A549 treated with AZD9567 at 1 μM for 4 hours (cell line): Measurements from ENCODE around the gene STAT3. TPM values are rescaled to one million over a fixed set of nuclear protein-coding genes. Genes with fewer than 3 reads are reported as not detected.

Experiments used
- total RNA-seq: library from RNA; stranded (reverse); fragments of 200-300 nt; extraction: Qiagen RNA extraction; gene quantifications from 5 replicates; pipeline ENCODE4 v1.2.3, GENCODE V29; 2022; ENCODE audit not compliant: insufficient read depth

Gene STAT3
- total RNA-seq, result 67.5 to 78.4 TPM (median 69.2 TPM) in 5 replicates

GRCh38 chr17:42388381-42389134 is at the start of gene STAT3:
Gene STAT3, minus strand, starts transcription at chr17:42388442. Its CDS starts 39,926 bp downstream, at chr17:42348516.

DNA sequence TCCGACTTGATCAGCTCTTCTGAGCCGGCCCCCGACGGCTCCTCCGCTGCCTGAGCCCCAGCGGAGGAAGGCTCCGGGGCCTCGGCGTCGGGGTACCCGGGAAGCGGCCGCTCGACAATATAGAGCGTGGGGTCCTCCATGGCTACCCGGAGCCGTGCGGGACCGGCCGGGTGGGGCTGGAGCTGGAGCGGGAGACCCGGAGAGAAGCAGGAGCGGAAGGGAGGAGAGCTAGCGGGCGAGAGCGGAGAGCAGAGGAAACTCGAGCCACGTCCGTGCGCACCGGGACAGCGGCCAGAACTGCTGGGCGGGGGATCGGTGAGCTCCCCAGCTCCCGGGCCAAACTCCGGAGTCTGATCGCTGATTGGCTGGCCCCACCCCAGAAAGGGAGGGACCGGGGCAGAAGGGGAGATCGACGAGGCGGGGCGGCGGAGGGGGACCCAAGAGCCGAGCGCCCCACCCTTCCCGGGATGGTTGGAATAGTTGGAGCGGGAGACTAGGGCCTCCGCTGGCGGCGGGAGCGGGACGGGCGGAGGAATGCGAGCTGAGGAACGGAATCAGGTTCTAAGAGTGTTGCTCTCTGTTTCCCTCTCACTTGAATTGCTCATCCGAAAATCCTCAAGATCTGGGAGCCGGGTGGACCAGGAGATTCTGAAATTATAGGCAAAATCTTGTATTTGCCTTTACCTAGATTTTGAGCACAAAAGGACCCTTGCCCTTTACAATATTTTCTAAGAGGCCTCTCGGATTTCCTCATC is 34.9 kb upstream of the STAT3 start, which contains the start of gene CAVIN1:
Gene CAVIN1 (minus strand): TSS at position 299 of the 755 bp plus-strand sequence. CDS start 159 bp downstream, at position 140.

DNA sequence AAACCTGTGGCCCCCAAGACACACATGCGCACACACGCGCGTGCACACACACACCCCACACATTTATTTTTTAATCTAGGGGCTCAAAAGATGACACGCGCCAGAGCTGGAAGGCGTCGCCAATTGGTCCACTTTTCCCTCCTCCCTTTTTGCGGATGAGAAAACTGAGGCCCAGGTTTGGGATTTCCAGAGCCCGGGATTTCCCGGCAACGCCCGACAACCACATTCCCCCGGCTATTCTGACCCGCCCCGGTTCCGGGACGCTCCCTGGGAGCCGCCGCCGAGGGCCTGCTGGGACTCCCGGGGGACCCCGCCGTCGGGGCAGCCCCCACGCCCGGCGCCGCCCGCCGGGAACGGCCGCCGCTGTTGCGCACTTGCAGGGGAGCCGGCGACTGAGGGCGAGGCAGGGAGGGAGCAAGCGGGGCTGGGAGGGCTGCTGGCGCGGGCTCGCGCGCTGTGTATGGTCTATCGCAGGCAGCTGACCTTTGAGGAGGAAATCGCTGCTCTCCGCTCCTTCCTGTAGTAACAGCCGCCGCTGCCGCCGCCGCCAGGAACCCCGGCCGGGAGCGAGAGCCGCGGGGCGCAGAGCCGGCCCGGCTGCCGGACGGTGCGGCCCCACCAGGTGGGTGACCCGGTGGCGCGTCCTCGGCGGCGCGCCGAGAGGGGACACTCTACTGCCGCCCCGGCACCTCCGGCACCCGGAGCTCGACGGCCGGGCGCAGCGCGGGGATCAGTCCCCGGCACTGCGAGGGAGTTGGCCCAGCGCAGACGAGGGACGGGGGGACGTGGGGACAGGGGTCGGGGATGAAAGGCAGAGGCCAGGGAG is 100.1 kb downstream of the STAT3 start, which contains the start of gene STAT5A:
Gene STAT5A (plus strand): TSS at position 522 of the 826 bp plus-strand sequence. CDS start 914 bp downstream, outside the sequence.

DNA sequence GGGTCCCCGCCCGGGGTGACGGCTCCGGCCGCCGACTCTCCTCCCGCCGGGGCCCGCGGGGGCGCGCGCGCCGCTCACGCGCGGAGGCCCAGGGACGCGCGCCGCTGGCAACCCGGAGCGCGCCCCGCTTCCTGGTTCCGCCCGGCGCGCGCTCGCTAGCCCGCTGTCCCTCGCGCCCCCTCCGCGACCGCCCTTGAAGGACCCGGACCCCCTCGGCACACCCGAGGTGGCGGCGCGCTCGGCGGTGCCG is 112.0 kb downstream of the STAT3 start, which contains the start of gene STAT5B:
Gene STAT5B (minus strand): TSS at position 33 of the 250 bp plus-strand sequence. CDS start 44,264 bp downstream, outside the sequence.

Other genes with a start within 250 kb of the STAT3 start
- gene RAB5C, start 233.5 kb downstream of the STAT3 start, total RNA-seq, result 260 to 269 TPM (median 267 TPM) in 5 replicates
- 0.26 to 0.38 TPM (median 0.29 TPM) in 4 of 5 replicates, not detected in the other for gene KCNH4, start 207.3 kb downstream of the STAT3 start, total RNA-seq
- 0.16 to 0.25 TPM (median 0.22 TPM) in 3 of 5 replicates, not detected in the others for gene HCRT, start 203.0 kb downstream of the STAT3 start, total RNA-seq
- 10.5 to 19.2 TPM (median 18.5 TPM) in 5 replicates for gene GHDC, start 193.9 kb downstream of the STAT3 start, total RNA-seq
- gene STAT5B, start 112.1 kb downstream of the STAT3 start, total RNA-seq, result 23.9 to 29.1 TPM (median 27.2 TPM) in 5 replicates
- gene STAT5A, start 99.9 kb downstream of the STAT3 start, total RNA-seq, result 4.8 to 6.0 TPM (median 5.7 TPM) in 5 replicates
- gene CAVIN1, start 34.8 kb upstream of the STAT3 start, total RNA-seq, result 369 to 442 TPM (median 394 TPM) in 5 replicates
- 35.3 to 42.8 TPM (median 36.6 TPM) in 5 replicates for gene ATP6V0A1, start 70.4 kb upstream of the STAT3 start, total RNA-seq
- 30.0 to 49.1 TPM (median 45.8 TPM) in 5 replicates for gene NAGLU, start 147.8 kb upstream of the STAT3 start, total RNA-seq
- gene HSD17B1, start 164.5 kb upstream of the STAT3 start, total RNA-seq, result 1.4 to 1.8 TPM (median 1.7 TPM) in 4 of 5 replicates, not detected in the other
- gene COASY, start 173.7 kb upstream of the STAT3 start, total RNA-seq, result 96.7 to 132 TPM (median 120 TPM) in 5 replicates
- gene MLX, start 178.7 kb upstream of the STAT3 start, total RNA-seq, result 60.3 to 64.2 TPM (median 63.2 TPM) in 5 replicates
- gene PSMC3IP, start 189.3 kb upstream of the STAT3 start, total RNA-seq, result 33.7 to 40.5 TPM (median 36.2 TPM) in 5 replicates
- 26.7 to 33.0 TPM (median 28.0 TPM) in 5 replicates for gene RETREG3, start 220.9 kb upstream of the STAT3 start, total RNA-seq
- 143 to 167 TPM (median 150 TPM) in 5 replicates for gene TUBG1, start 221.2 kb upstream of the STAT3 start, total RNA-seq